ENCODE measurements around the gene PALLD.

DNA sequence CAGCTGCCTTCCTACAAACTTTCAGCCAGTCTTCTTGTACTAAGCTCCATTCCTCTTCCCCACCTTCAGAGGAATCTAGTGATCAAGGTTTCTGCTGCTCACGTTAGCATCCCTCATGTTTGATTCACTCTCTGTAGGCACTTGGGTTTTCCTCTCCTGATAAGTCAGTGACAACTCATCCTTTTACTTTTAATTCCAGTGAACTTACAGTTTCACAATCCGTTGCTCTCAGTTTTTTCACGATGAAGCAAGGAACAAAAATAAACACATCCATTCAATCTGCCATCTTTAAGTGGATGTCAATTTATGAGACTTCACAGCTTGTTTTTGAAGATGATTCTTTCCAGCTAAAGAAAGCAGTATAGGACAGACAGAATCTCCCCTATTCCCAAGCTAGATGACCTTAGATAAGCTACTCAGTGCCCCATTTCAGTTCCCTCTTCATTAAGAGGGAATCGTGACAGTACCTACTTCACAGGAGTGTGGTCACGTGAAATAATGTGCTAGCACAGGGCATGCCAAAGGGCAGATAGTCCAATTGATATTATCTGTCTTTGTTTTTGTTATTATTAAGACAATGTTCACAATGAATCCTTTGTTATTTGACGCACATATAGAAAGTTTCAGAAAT is 234.3 kb downstream of the PALLD start:
- TF ChIP-seq POLR2AphosphoS5 (IDR thresholded peaks at IDR 0.05; ENCODE audit: low read depth, low read length) (no peak), CEBPB (IDR thresholded peaks at IDR 0.05; ENCODE audit: low read depth) (no peak), CTCF (IDR thresholded peaks at IDR 0.05 in 2 of 3, conservative IDR thresholded peaks at IDR 0.05 in 1 of 3; ENCODE audit: borderline replicate concordance in 1 of 3, insufficient read depth in 1 of 3, low read depth in 2 of 3, low read length in 2 of 3) (no peak), SIN3A (IDR thresholded peaks at IDR 0.05; ENCODE audit: low read depth) (no peak), TCF7L2 (IDR thresholded peaks at IDR 0.05; ENCODE audit: borderline replicate concordance, extremely low read depth, insufficient read depth, insufficient read length) (no peak), RAD21 (IDR thresholded peaks at IDR 0.05; ENCODE audit: low read depth) (no peak)
